GM03348 (cell line): ENCODE measurements around the gene BCL2.

Experiments
- DNase-seq: peaks from one replicate; pipeline ENCODE4 v3.0.0; 2012; ENCODE audit warnings: low spot score

BCL2 gene

DNA sequence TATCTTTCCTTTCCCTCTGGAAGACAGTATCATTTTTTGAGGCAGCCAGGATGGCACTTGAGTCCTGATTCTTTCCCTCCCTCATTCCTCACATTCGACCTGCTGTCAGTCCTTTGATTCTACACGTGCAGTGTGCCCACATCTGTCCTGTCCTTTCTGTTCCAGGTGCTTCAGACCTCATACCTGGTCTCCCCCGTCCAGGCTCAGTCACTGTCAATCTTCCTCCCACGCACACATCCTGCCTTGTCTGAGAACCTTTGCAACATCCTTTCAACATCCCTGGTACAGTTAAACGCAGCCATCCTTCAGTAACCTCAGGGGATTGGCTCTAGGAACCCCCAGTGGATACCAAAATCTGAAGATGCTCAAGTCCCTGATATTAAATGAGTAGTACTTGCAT, 10.1 kb downstream of the BCL2 start:
- no peak for DNase-seq

DNA sequence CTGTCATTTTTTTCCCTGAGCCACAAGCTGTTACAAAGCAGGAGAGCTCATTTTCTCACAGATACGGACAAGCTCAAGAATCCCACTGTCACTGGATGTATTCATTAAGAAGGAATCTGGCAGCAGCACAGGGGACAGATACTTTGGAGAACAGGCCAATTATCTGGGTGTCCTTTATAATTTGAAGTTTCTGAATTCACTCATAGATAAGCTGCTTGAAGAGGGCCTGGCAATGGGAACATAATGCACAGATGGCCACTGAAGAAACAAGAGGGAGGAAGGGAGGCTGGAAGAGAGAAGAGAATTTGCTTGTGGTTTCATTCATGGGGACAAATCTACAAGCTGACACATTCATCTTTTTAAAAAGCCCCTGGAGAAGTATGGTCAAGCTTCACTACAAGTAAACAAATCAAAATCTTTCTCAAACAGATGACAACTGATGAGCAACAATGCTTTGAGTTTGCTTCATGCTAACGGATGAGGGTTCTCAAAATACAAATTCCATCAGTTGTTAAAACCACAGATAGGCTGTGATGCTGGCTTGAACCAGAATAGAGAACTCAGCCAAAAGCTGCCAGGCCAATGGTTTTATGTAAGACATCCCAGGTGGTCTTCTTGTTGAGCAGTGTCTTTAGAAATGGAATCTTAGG, 11.9 kb downstream of the BCL2 start:
- DNase-seq: peak; percentile 13

DNA sequence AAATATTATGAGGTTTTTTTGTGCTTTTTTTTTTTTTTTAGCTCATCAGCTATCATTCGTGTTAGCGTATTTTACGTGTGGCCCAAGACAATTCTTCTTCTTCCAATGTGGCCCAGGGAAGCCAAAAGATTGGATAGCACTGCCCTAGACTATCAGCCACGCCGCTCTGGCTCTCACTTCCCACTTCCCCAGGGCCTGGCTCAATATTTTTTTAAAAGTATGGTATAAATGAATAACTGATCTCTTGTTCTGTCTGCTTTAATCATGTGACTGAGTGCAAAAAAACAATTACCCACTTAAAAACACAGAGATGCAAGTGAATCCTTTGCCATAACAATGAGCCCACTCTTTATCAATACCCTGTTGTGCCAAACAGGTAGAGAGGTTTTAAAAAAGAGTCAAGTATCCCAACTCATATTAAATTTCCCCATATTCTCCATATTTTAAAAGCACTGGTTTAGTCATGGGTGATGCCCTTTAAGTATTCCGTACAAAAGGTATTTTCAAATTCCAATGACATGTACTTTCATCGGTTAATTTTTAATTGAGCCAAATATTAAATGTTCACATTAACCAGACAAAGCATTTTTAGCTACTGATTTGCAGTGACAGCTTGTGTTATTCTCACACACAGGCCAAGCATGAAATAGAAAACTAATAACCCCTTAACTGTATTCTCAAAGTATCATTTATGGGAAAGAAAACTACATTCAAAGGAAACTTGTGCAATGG, 12.6 kb downstream of the BCL2 start:
- no peak for DNase-seq

DNA sequence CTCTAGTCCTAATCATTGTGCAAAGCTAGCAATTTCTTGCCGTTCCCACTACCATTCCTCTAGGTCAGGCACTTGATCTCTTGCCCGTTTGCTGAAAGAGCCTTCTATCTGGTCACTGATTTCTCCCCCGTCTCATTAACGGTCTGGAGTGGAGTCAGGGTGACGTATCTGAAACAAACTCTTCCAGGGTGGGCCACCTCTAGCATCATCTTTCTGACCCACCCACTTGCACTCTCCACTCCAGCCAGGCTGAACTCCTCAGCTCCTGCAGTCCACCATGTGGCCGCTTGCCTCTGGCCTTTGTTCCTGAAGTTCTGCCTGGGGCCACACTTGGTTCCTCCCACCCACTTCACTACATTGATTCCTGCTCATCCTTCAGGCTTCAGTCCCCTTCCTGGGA, 13.3 kb downstream of the BCL2 start:
- DNase-seq: no peak

DNA sequence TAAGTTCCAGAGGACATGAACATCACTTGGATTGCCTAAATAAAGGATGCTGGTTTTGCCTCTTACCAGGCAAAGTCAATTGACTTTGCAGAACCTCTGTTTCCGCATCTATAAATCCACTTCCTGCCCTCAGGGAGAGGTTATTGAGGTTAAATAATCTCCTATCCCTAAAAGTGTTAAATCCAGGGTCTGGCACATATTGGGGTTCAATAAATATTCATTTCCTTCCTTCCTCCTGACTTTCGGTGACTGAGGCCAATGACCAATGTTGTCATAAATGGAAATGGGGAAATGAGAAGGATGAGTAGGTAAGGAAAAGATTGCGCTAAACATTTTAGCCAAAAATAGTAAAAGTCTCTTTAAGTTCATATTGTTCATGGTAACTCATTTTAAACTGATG, 16.0 kb downstream of the BCL2 start:
- no peak for DNase-seq

DNA sequence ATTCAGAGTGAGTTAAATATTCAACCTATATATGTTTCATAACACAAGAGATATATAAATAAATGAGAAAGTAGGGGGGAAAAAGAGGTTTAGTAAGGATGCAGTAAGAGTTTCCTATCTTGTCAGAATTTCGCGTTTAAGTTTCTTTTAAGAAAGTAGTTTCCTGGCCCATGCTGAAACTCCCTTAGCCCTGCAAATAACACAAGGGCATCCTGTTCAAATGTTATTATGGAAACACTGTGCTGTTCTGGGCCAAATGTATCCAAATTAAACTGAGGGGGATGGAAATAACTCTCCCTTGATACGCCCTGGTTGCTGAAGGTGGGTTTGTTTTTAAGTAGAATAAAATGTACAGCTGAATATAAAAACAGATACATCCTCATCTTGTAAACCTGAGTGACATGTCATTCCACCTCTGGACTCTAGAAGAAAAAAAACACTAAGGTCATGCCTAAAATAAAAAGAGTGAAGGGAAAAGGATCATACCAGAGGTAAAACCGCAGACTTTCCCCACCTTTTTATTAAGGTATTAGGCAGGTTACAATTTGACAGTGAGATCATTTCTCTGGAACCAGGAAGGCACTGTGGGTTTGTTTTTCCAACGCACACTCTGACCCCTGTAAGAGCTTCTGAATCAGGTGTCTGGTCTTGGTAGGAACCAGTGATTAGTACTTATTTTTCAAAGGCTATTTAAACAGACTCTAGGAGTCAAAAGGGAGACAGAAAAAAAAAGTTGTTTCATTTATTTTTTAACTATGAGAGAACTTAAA, 16.7 kb downstream of the BCL2 start:
- no peak for DNase-seq

DNA sequence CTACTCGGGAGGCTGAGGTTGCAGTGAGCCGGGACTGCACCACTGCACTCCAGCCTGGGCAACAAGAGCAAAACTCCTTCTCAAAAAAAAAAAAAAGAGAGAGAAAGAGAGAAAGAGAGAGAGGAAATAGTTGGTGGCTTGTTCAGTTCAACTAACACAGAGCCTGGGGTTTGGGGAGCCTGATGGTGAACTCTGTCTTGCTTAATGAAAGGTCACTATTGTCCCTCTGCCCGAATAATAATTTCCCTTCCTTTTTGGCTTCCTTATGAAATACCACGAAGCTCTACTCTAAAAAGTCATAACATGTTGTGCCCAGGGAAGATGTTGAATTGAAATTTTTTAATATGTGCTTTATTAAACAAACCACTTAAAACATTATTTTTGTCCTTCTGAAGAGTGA, 17.3 kb downstream of the BCL2 start:
- no peak for DNase-seq

DNA sequence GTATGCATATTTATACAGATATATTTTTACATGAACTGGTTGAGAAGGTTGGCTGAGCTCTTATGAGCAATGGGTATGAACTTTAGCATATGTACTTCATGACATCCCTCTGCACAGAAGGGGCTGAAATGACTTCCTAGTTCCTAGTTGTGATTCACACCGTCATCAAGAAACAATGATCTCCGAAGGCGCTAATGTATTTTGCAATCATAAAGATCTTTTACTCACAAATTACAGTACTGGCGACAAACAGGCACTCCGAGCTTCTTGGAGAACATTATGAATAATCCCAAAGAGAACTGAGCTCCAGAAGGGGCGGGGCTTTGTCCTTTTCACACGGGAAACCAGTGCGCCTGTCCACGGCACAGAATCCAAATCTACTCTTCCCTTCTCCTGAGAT, 18.1 kb downstream of the BCL2 start:
- no peak for DNase-seq

DNA sequence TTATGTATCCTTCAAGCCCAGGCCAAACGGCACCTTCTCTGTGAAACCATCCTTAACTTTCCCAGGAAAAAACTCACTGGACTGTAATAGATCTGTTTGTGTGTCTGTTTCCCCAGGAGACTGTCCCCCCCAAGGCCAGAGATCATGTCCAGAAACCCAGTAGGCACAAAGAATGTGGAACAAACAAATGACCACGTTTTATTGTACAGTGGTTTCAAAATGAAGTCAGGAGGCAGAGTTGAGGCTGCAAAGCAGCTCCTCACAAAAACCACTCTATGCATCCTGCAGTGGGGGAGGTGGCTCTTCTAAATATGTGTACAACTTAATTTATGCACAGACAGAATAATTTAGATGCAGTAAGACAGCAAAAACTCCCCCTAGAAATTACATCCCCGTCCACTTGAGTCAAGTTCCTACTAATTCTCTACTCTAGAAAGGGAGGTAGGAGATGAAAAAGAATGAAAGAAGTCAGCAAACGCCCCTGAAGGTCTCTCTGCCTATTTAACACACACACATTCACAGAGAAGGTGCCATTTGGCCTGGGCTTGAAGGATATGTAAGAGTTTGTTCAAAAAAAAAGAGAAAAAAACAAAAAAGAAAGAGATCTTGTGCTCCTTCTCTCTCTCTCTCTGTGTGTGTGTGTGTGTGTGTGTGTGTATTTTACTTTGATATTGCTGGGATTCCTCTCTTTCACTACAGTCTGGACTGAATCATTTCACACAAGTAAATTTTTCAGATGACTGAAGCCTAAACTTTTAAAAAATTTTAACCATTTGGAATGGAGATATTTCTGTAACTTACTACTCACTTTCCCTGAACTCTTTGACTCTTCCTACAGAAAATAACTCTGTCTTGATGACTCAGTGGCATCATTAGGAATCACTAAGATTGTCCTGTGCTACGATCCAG, 19.5 kb downstream of the BCL2 start:
- DNase-seq: no peak

DNA sequence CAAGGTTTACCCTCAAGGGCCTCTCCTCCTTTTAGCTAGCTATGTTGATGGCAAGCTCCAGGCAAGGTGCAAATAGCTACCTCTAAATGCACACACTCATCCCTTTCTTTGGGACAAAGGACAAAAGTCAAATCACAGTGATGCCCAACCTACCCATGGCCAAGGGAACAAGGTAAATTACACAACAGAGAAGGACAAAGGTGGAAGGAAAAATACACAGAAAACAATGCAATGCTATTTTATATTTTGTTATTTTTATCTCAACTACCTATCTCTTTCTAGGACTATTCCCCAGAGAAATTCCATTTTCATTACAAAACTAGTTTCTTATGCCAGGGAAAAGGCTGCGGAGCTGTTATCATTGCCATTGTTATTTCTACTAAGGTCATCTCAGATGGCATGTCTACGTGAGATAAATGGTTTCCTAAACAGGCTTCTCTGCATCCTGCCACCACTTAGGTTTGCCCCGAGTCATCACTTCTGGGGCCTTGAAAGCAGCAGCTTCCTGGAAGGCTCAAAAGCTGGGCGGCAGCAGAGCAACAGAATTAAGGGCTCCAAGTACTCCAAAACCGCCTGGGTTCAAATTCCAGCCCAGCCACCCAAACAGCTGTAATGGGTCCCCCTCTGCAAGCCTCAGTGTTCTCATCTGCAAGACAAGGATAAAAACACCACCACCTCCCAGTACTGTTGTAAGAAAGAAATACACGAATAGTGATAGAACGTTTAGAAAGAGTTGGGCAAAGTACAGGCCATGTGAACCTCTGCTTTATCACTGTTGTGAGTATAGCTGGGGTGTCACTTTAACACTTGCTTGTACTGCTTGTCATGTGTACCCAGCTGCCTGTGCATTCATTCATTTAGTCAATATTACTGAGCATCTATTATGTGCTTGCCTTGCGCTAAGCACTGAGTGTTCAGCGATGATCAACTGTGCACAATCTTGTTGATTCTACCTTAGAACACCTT, 20.9 kb downstream of the BCL2 start:
- DNase-seq: no peak

DNA sequence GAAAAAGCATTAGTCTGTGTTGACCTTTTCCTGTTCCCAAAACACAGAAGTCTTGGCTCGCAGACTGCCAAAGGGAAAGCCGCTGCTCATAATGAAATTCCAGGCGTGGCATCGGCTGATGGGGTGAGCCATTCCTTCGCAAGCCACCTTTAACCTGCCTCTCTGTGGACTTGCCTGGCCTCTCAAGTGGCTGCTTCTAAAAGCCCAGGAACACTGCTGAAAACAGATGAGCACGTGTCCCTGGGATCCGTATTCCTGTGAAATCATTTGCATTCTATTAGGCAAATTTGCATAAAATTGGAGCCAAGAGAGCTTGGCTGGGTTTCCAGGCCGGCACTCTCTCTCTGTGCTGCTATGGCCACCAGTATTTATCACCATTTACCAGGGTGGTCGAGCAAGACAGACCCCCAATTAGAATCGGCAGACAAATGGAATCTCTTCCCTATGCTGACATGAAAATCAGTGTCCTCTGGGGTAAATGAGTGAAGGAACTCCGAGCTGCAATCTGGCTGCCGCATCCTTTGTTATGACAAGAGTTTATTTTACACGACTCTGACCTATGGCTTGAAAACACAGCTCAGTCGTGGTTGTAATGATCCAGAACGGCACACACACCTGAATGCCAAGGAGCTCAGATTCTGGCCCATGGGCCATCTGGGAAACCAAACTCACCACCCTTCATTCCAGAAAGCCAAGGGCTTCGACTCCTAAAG, 21.7 kb downstream of the BCL2 start:
- no peak for DNase-seq

DNA sequence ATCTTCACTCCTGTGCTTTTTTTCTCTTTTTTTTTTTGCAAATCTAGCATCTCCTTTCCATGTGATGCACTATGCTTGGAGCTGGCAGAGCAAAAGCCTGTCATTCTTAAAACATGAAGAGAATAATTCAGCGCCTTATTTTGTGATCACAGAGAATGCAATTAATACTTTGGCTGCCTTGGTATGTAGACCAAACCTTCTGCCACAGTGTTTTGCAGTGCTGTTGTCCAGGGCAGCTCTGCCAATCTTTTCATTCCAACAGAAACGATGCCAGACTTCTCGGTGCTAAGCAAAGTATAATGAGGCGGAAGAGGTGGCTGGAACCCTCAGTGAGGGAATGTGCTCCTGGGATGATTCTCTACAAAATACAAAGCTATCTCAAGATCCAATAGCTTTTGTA, 25.6 kb downstream of the BCL2 start:
- no peak for DNase-seq

DNA sequence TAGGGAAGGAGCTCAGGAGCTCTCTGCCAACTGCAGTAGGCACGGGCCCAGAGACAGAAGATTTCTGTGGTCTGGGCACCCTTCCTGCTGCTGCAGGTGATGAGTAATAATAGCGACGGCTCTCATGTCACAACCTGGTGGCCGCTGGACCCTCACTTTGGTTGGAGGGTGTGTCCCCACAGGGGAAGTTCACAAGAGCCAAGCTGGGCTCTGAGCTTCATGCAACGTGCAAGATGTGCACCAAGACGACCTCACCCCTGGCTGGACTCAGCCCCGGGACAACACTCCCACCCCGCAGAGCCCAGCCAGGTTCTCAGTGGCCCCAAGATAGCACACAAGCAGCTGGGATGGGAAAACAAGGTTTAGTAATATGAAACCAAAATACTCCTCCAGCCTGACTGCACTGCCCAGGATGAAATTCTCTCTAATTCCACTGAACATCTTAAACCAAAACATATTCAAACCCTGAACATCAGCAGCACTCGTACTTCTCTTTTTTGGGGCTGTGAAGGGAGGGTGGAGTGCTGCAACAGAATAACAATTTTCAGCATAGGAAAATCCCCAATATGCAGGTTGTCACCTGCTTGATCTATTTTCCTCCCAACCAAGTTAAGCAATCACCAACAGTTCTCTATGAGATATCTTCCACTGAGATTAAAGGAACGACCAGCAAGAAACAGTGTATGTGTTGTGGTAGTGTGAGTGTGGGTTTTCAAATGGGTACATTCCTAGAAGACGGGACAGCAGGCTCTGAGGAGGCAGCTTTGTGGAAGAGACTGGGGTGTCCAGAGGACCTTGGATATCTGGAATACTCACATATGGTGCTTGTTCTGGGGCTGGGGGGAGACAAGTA, 26.5 kb downstream of the BCL2 start:
- DNase-seq: no peak

DNA sequence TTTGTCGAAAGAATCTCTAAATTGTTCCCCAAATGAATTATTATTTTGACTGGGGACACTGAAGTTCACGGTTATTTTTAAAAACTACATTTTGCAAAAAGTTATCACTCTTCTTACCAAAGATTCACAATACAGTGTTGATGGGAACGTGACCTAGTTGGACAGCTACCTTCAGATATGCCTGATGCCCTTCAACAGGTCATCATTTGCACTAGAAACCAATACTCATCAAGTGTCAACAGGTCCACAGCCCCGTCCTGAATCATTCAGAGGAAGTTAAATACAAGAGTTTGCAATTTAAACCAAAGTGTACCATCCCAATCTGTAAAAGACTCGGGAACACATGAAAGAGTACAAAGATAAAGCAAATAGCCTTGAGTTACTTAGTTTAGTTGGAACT, 28.3 kb downstream of the BCL2 start:
- DNase-seq: no peak

DNA sequence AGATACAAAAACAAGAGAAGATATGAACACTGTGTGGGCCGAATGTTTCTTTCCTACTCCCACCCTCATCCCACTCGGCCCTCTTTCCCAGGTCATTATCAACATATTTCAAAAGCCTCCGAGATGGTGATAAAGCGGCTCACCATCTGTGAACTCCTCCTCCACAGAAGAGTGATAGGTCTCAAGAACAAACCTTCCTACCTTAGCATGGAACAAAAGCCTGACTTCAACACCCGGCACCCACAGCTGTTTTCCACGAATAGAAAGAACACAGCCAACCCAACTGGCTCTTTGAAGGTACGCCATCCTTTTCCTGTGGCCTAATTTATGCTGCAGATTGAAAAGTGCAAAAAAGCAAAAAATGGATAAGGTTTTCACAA, 28.8 kb downstream of the BCL2 start:
- DNase-seq: no peak

DNA sequence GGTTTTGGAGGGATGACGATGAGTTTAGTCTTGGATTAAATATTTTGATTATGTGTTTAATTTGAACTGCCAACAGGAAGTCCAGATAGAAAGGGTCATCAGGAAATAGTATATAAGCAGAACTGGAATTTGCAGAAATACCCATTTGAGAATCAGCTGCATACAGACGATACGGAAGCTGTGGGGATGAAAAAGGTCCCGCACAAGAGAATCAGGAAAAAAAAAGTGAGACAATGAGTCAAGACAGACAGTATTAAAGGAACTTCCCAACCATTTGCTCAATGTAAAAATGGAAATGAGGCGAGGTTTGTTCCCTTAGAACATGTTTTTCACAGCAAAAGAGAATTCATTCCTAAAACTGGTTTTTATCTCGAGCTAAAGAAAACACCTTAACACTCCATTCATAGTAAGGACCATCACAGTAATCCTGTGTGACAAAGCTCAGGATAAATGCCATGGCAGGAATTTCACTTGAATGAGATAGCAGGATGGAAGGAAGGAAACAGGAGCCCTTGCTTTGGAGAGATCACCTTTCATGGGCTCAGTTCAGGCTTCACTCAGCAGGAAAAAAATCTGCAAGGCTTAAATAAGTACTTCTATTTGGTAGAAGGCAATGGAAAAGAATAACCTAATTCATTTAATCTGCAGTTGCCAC, 29.3 kb downstream of the BCL2 start:
- DNase-seq: no peak

DNA sequence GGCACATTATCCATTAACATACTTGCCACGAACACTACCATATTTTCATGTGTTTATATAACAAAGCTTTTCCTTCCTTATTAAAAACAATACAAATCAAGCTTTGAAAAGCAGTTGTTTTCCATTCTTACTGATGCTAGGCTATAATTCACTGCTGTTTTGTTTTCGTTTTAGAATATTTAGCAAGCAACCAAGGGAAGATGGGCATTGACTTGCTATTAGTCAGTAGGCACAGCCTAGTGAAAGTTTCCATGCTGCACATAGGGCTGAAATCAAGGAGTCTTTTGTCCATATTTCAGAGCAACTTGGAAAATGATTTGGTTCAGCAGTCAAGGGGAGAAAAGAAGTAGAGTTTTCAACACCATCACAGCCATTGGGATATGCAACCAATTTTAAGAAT, 31.3 kb downstream of the BCL2 start:
- DNase-seq: no peak

DNA sequence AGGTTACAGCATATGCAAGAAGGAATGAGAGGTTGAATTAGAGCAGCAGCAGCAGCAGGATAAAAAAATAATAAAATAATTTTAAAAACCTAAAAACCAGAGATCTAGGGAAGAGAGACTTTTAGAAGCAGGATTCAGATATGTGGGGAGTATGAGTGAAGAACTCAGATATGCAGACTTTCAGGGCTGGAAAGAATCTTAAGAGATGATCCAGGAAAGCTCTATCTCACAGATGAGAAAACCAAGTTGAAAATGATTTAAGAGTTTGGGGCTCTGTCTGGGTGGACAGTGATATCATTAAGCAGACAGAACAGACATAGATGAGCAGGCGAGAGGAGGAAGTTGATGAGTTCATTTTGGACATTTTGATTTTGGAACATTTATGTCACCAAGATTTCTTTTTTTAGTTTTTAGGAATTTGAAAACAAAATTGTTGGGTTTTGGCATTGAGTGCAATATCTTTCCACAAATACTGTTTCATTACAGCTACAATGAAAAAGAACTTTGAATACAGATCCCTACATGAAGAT, 31.8 kb downstream of the BCL2 start:
- no peak for DNase-seq

DNA sequence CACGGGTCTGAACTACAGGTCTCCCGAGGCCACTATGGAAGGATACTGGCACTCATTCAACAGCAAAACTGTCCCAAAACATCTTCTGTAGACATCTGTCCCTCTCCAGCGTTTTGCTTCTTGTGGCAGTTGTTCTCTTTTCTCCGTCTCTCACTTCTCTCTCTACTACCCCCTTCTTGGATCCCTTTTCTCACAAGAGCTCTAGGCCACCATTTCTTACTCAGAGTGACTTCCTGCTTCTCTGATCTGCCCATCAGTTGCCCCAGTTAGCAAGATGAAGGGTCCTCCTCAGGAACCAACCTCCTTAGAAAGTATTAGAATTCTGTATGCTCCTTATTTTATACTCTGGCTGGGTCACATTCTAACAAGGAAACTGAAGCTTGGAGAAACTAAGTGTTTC, 32.6 kb downstream of the BCL2 start:
- no peak for DNase-seq
